Kidney epithelial cell (primary cell): ENCODE data around the gene BICRAL. TPM values are rescaled to one million over a fixed set of nuclear protein-coding genes. Genes with fewer than 3 reads are reported as not detected.

ENCODE experiments used
- DNase-seq: peaks from one replicate; pipeline ENCODE4 v3.0.0-alpha.2; 2010; ENCODE audit warnings: low read depth
- H3K27me3 ChIP-seq: 2 replicates; pipeline ENCODE4 v1.6.0; 2011; ENCODE audit warnings: low read length; ENCODE audit not compliant: control insufficient read depth, insufficient read depth
- H3K36me3 ChIP-seq: 2 replicates; pipeline ENCODE4 v1.5.1; 2011; ENCODE audit warnings: low read length; ENCODE audit not compliant: control insufficient read depth, insufficient read depth
- H3K4me3 ChIP-seq: 2 replicates; pipeline ENCODE4 v1.5.1; 2011; ENCODE audit warnings: low read depth, mild to moderate bottlenecking, control low read depth, low read length
- CTCF ChIP-seq: IDR thresholded peaks from 2 replicates; pipeline ENCODE4 v1.5.1; 2011; ENCODE audit warnings: mild to moderate bottlenecking, moderate library complexity, low read length, control low read depth, inconsistent platforms; ENCODE audit not compliant: insufficient read depth, poor library complexity, severe bottlenecking
- total RNA-seq: library from RNA; depleted of rRNA; stranded (reverse); fragments of >200 nt; gene quantifications from 2 replicates; pipeline ENCODE4 v1.2.3, GENCODE V29; 2015

BICRAL gene
- total RNA-seq, 1 donor from 2014 or later, result 5.2 TPM

- DNase-seq, result no peak
- no peaks in the 10 kb centered on the region for H3K27me3 ChIP-seq
- H3K36me3 ChIP-seq, result no peaks in the 10 kb centered on the region
- TF ChIP-seq CTCF, result no peak
- H3K4me3 ChIP-seq, result no peak overlapping the region
Observed at GRCh38 chr6:42754759-42755158, 27.1 kb upstream of the BICRAL start.

- no peak for DNase-seq
- Histone ChIP-seq H3K36me3 (no peaks in the 10 kb centered on the region), H3K27me3 (no peaks in the 10 kb centered on the region), H3K4me3 (no peak overlapping the region)
- TF ChIP-seq CTCF, result no peak
Observed at GRCh38 chr6:42756722-42757121, 25.1 kb upstream of the BICRAL start.

GRCh38 chr6:42758756-42759430 is 23.0 kb upstream of the BICRAL start:
- Histone ChIP-seq H3K36me3 (no peaks in the 10 kb centered on the region), H3K4me3 (no peak overlapping the region), H3K27me3 (no peaks in the 10 kb centered on the region)
- no peak for DNase-seq
- TF ChIP-seq CTCF, result no peak

- no peak for DNase-seq
- H3K36me3 ChIP-seq, result no peaks in the 10 kb centered on the region
- H3K4me3 ChIP-seq, result no peak overlapping the region
- H3K27me3 ChIP-seq, result no peaks in the 10 kb centered on the region
- no peak for TF ChIP-seq CTCF
Observed at GRCh38 chr6:42761287-42762067, 20.4 kb upstream of the BICRAL start.

- TF ChIP-seq CTCF, result no peak
- Histone ChIP-seq H3K36me3 (no peaks in the 10 kb centered on the region), H3K4me3 (no peak overlapping the region), H3K27me3 (no peaks in the 10 kb centered on the region)
- no peak for DNase-seq
Observed at GRCh38 chr6:42762426-42762859, 19.4 kb upstream of the BICRAL start.
